Measurements from ENCODE around the gene HECA.
A peak's percentile ranks its signal among the peaks of the same experiment; 100 is the strongest.
"Not testable (repeated sequence)": the region's sequence is repeated elsewhere in the genome, so short reads cannot be mapped to it uniquely, and the experiment has no call there.

Gene HECA

GRCh38 chr6:139137706-139138105 lies 2.8 kb downstream of the HECA start:
- no peak for DNase-seq

- DNase-seq: not testable (repeated sequence)
Observed at GRCh38 chr6:139140854-139141253, 6.0 kb downstream of the HECA start.

- DNase-seq: no peak
Observed at GRCh38 chr6:139142262-139142661, 7.4 kb downstream of the HECA start.

DNA sequence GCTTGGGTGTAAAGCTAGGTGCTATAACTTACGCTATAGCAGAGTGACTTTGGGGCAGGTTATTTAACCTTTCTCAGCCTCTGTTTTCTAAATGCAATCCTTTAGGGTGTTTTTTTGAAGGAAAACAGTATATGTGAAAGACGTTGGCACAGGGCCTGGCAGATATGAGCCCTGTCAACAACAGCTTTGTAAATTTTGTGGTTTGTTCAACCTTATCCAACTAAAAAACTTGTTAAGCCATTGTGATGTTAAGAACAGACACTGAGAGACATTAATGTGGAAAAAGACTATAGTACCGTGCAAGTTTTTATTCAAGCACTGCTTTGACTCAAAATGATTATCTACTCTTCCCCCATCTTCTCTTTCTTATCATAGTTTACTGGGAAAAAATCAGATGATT lies 8.2 kb downstream of the HECA start:
- no peak for DNase-seq

GRCh38 chr6:139144490-139145085 lies 9.7 kb downstream of the HECA start:
- DNase-seq: no peak

DNA sequence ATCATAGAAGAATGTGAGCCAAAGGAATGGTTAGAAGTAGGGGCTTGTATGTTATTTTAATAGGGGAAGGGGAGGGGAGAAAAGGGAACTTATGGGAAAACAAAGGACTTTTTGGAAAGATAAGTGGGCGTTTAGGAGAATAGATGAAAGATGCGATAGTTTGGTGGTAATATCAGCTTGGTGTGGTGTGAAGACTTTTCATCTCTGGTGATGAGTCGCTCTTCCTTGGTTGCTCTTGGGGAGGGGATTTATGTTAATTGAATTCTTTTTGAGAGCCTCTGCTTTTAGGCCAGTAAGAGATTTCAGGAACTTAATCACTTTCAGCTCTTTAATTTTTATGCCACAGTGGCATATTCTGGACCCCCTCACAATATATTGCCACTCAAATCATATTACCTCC lies 10.8 kb downstream of the HECA start:
- no peak for DNase-seq

GRCh38 chr6:139146317-139146726 lies 11.4 kb downstream of the HECA start:
- DNase-seq: no peak

DNA sequence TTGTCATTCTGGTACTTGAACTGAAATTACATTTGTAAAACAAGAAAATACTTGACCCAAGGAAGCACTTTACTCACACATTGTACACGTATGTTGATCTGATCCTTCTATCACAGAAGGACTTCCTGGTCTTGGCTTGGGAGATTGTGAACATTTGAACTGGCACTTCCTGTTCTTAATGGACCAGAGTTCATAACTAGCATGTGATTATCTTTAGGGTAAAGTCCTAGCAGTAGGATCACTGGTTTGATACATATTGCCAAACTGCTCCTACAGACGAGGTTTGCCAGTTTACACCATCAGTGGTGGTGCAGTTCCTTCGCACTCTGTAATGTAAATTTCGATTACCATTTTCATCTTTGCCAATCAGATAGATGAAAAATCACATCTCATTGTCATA lies 12.7 kb downstream of the HECA start:
- DNase-seq: no peak

GRCh38 chr6:139148557-139149235 lies 13.8 kb downstream of the HECA start:
- DNase-seq: no peak

DNA sequence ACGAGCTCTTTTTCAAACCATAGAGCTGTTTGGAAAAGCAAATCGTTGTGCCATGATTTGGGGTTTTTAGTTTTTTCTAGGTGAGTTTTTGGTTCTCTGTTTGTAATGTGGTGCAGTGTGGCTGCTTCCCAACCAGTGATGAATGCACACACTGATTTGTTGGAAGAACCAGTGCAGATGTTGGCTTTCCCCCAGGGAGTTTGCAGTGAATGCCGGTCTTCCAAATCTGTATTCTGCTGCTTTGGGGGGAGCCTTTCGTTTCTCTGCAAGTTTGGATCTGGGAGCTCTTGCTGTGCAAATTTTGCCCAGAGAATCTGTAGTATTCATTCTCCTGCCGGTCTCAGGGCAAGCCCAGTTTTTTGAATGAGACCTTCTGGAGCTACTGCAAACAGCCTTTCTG lies 14.5 kb downstream of the HECA start:
- DNase-seq: no peak

- DNase-seq: no peak
Observed at GRCh38 chr6:139150920-139151319, 16.0 kb downstream of the HECA start.

GRCh38 chr6:139151425-139152087 lies 16.7 kb downstream of the HECA start:
- no peak for DNase-seq

GRCh38 chr6:139152088-139152891 lies 17.4 kb downstream of the HECA start:
- DNase-seq: peak; percentile 66

- DNase-seq: no peak
Observed at GRCh38 chr6:139152892-139153271, 18.0 kb downstream of the HECA start.

DNA sequence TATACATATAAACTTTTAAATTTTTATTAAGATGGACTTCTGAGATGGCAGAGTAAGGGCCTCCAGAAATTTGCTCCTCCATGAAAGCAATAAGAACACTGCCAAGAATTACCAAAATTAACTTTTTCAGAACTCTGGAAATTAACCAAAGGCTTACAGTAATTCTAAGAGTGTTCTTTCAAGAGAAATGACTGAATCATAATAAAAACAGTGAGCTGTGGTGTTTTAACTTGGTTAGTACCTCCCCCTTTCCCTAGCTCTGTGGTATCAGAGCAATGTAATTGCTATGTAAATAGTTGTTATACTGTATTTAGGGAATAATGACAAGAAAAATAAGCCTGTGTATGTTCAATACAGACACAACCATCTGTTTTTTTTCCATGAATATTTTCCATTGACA lies 19.0 kb downstream of the HECA start:
- peak; percentile 72 for DNase-seq

- DNase-seq: no peak
Observed at GRCh38 chr6:139154881-139155547, 20.1 kb downstream of the HECA start.

GRCh38 chr6:139156102-139156501 lies 21.2 kb downstream of the HECA start:
- no peak for DNase-seq

DNA sequence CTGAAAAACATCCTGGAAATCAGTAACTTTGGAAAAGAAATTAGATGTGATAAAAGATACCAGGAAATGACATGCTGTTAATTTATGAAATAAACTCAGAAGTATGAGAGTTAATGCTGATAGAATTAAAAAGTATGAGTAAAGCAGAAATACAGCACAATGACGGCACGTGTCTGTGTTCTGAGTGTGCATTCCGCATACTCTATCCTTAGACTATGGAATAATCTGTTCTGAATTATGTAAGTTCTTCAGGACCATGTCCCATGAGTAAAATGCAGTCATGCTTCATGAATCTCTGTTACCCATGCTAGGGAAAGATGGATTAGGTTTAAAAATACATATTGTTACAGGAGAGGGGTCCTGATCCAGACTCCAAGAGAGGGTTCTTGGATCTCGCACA lies 21.7 kb downstream of the HECA start:
- no peak for DNase-seq

DNA sequence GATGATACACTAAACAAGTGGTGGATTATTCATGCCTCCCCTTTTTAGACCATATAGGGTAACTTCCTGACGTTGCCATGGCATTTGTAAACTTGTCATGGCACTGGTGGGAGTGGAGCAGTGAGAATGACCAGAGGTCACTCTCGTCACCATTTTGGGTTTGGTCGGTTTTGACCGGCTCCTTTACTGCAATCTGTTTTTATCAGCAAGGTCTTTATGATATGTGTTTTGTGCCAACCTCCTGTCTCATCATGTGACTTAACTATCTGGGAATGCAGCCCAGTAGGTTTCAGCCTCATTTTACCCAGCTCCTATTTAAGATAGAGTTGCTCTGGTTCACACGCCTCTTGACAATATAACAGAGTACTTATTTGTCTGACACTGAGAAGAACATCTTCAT lies 22.2 kb downstream of the HECA start:
- not testable (repeated sequence) for DNase-seq

GRCh38 chr6:139159016-139159415 lies 24.1 kb downstream of the HECA start:
- no peak for DNase-seq

- DNase-seq: no peak
Observed at GRCh38 chr6:139161169-139161568, 26.3 kb downstream of the HECA start.

DNA sequence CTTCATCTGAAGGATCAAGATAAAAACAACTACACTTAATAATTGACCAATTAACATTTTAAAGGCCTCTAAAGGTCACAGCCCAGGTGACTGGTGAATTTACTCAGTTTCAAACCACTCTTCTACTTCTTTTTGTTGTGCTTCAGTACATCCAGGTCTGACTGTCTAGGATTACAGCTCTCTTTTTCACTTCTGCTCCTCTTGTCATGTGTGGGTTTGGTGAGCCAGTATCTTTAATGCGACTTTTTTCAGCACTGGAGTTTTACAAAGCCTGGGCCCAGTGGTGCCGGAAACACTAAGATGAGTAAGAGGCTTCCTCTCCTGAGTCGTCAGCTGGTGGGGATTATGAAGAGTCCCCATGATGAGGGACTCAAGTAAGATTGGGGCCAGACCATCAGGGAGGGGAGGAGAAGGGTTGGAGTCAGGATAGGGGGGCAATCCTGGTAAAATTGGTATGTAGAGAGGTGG lies 27.0 kb downstream of the HECA start:
- no peak for DNase-seq

GRCh38 chr6:139164001-139164400 lies 29.1 kb downstream of the HECA start:
- no peak for DNase-seq

Data from NCI-H146 (cell line).